ENCODE data around the gene DNM2.

Gene DNM2

GRCh38 chr19:10691178-10691881 lies 26.5 kb upstream of the DNM2 start:
- DNase-seq, result no peak

- DNase-seq, result no peak
Observed at GRCh38 chr19:10691883-10692282, 26.0 kb upstream of the DNM2 start.

- no peak for DNase-seq
Observed at GRCh38 chr19:10692673-10693264, 25.1 kb upstream of the DNM2 start.

GRCh38 chr19:10694706-10695307 lies 23.1 kb upstream of the DNM2 start:
- no peak for DNase-seq

- DNase-seq, result peak; percentile 90 to 98
Observed at GRCh38 chr19:10695401-10696398, 22.2 kb upstream of the DNM2 start.

GRCh38 chr19:10699650-10700335 lies 18.1 kb upstream of the DNM2 start:
- DNase-seq, result peak; percentile 39 to 77

- DNase-seq, result peak in 1 of 2 experiments; percentile 45
Observed at GRCh38 chr19:10701955-10702525, 15.8 kb upstream of the DNM2 start.

- DNase-seq, result no peak
Observed at GRCh38 chr19:10706990-10707389, 10.9 kb upstream of the DNM2 start.

- no peak for DNase-seq
Observed at GRCh38 chr19:10707440-10707839, 10.4 kb upstream of the DNM2 start.

- no peak for DNase-seq
Observed at GRCh38 chr19:10708291-10708690, 9.6 kb upstream of the DNM2 start.

- no peak for DNase-seq
Observed at GRCh38 chr19:10712045-10712444, 5.8 kb upstream of the DNM2 start.

GRCh38 chr19:10712754-10713153 lies 5.1 kb upstream of the DNM2 start:
- no peak for DNase-seq

GRCh38 chr19:10713317-10713716 lies 4.6 kb upstream of the DNM2 start:
- DNase-seq, result no peak

- no peak for DNase-seq
Observed at GRCh38 chr19:10717054-10717355, 874 bp upstream of the DNM2 start.

- peak in 1 of 2 experiments; percentile 60 for DNase-seq
Observed at GRCh38 chr19:10718205-10719196, 622 bp downstream of the DNM2 start.

GRCh38 chr19:10719466-10719961 lies 1.6 kb downstream of the DNM2 start:
- DNase-seq, result no peak

GRCh38 chr19:10720607-10721125 lies 2.8 kb downstream of the DNM2 start:
- DNase-seq, result no peak

GRCh38 chr19:10723591-10723990 lies 5.7 kb downstream of the DNM2 start:
- no peak for DNase-seq

GRCh38 chr19:10724573-10725071 lies 6.7 kb downstream of the DNM2 start:
- no peak for DNase-seq

GRCh38 chr19:10725415-10725814 lies 7.5 kb downstream of the DNM2 start:
- no peak for DNase-seq
